A673 (cell line): ENCODE results near the gene TMEM81. TPM values are rescaled to one million over a fixed set of nuclear protein-coding genes. Genes with fewer than 3 reads are reported as not detected.

Experiments
- BruUV-seq: library from RNA; stranded (reverse); fragments of 400-500 nt; replicated peaks from 2 replicates; lab custom pipeline; 2021; lab: Mats Ljungman, UMichigan
- CTCF ChIA-PET: fragments of 300-600 bp; sonication (Branson Sonifier 250); formaldehyde crosslinking; loops from one replicate; lab custom pipeline; 2022; ENCODE audit warnings: antibody characterized with exemption; lab: Charles Lee
- POLR2A ChIA-PET: fragments of 300-600 bp; sonication (Branson Sonifier 250); formaldehyde crosslinking; loops from one replicate; lab custom pipeline; 2022; ENCODE audit warnings: antibody characterized with exemption; ENCODE audit not compliant: low non-redundant PET; lab: Charles Lee
- DNase-seq: peaks from one replicate; pipeline ENCODE4 v3.0.0-alpha.2; 2015; ENCODE audit warnings: low spot score
- H3K27ac ChIP-seq: fragments of 200-600 bp; sonication (generic); 2 replicates; pipeline ENCODE4 v1.5.1; 2016; ENCODE audit warnings: mixed run types, low read depth, mild to moderate bottlenecking, mixed read lengths, antibody characterized with exemption, low read length; ENCODE audit not compliant: poor library complexity, severe bottlenecking
- H3K27me3 ChIP-seq: fragments of 200-600 bp; sonication (generic); replicated peaks from 2 replicates; pipeline ENCODE4 v1.6.1; 2017; ENCODE audit warnings: mixed run types, low read depth, mild to moderate bottlenecking, mixed read lengths, antibody characterized with exemption, low read length; ENCODE audit not compliant: insufficient read depth, poor library complexity
- H3K36me3 ChIP-seq: fragments of 200-600 bp; sonication (generic); 2 replicates; pipeline ENCODE4 v1.6.1; 2016; ENCODE audit warnings: mixed run types, mild to moderate bottlenecking, mixed read lengths, antibody characterized with exemption, low read length; ENCODE audit not compliant: insufficient read depth, poor library complexity, severe bottlenecking
- H3K4me1 ChIP-seq: fragments of 200-600 bp; sonication (generic); 2 replicates; pipeline ENCODE4 v1.6.1; 2017; ENCODE audit warnings: mixed run types, mild to moderate bottlenecking, mixed read lengths, antibody characterized with exemption, low read length; ENCODE audit not compliant: insufficient read depth, poor library complexity, severe bottlenecking
- H3K4me3 ChIP-seq: fragments of 200-600 bp; sonication (generic); 2 replicates; pipeline ENCODE4 v1.5.1; 2016; ENCODE audit warnings: low read depth, mixed run types, mild to moderate bottlenecking, mixed read lengths, low read length; ENCODE audit not compliant: poor library complexity, severe bottlenecking
- H3K9me3 ChIP-seq: fragments of 200-600 bp; sonication (generic); 2 replicates; pipeline ENCODE4 v1.6.1; 2016; ENCODE audit warnings: mixed run types, low read depth, mild to moderate bottlenecking, mixed read lengths, antibody characterized with exemption, low read length; ENCODE audit not compliant: poor library complexity, severe bottlenecking
- CTCF ChIP-seq: fragments of 300-800, 200-600 bp; sonication (generic); conservative IDR thresholded peaks from 2 replicates; pipeline ENCODE4 v1.5.1; 2017; ENCODE audit warnings: low read depth, mild to moderate bottlenecking, antibody characterized with exemption, low read length, moderate library complexity, mixed read lengths
- EZH2 ChIP-seq: fragments of 200-600 bp; sonication (generic); IDR thresholded peaks from 2 replicates; pipeline ENCODE4 v1.6.1; 2017; ENCODE audit warnings: borderline replicate concordance, low read depth, mild to moderate bottlenecking, mixed read lengths, antibody characterized with exemption, low read length; ENCODE audit not compliant: poor library complexity, severe bottlenecking
- intact Hi-C: fragments of 100-400 bp; cut with micrococcal nuclease; formaldehyde crosslinking; loops from one replicate; pipeline ENCODE4 v1.10.0; 2022; ENCODE audit not compliant: unreplicated experiment
- total RNA-seq: library from RNA; stranded (reverse); gene quantifications from 2 replicates; pipeline ENCODE4 v1.2.3, GENCODE V29; 2021

Gene TMEM81
- total RNA-seq, 1 experiment from 2014 or later: 5.4 TPM

GRCh38 chr1:205066141-205066818 lies 18.0 kb downstream of the TMEM81 start:
- no peak overlapping the region for H3K27ac ChIP-seq
- no peaks in the 10 kb centered on the region for H3K9me3 ChIP-seq
- peaks cover 5% of the 10 kb centered on the region for H3K4me1 ChIP-seq
- no peaks in the 10 kb centered on the region for H3K36me3 ChIP-seq
- H3K4me3 ChIP-seq: no peak overlapping the region
- POLR2A ChIA-PET: no interaction called here
- intact Hi-C loops: no loop called here
- no TSS peak for BruUV-seq
- CTCF ChIA-PET: no interaction called here
- H3K27me3 ChIP-seq: no peaks in the 10 kb centered on the region
- no peak for DNase-seq
- TF ChIP-seq CTCF (no peak), EZH2 (no peak)

GRCh38 chr1:205065666-205066065 lies 18.6 kb downstream of the TMEM81 start:
- H3K9me3 ChIP-seq: no peaks in the 10 kb centered on the region
- H3K27me3 ChIP-seq: no peaks in the 10 kb centered on the region
- no TSS peak for BruUV-seq
- H3K4me3 ChIP-seq: no peak overlapping the region
- H3K36me3 ChIP-seq: no peaks in the 10 kb centered on the region
- intact Hi-C loops: no loop called here
- TF ChIP-seq CTCF: no peak
- H3K27ac ChIP-seq: no peak overlapping the region
- H3K4me1 ChIP-seq: peaks cover 5% of the 10 kb centered on the region
- ChIA-PET CTCF (no interaction called here), POLR2A (no interaction called here)
- DNase-seq: no peak

- no peak overlapping the region for H3K4me3 ChIP-seq
- peaks cover 5% of the 10 kb centered on the region for H3K4me1 ChIP-seq
- no TSS peak for BruUV-seq
- ChIA-PET CTCF (no interaction called here), POLR2A (no interaction called here)
- H3K27ac ChIP-seq: no peak overlapping the region
- H3K9me3 ChIP-seq: no peaks in the 10 kb centered on the region
- DNase-seq: no peak
- H3K27me3 ChIP-seq: no peaks in the 10 kb centered on the region
- no peaks in the 10 kb centered on the region for H3K36me3 ChIP-seq
- TF ChIP-seq EZH2: no peak
- intact Hi-C loops: loop anchor here (5.0 kb wide), 1 partner anchor 192 kb away; no protein-coding TSS in a partner anchor
Observed at GRCh38 chr1:205064741-205065316, 19.4 kb downstream of the TMEM81 start.
